Sigmoid colon (tissue), 7 donors: ENCODE results near the gene DENND4B. TPM values are rescaled to one million over a fixed set of nuclear protein-coding genes. Genes with fewer than 3 reads are reported as not detected.

Experiments used
- DNase-seq: peaks from one replicate; pipeline ENCODE4 v3.0.0-alpha.2; 2019
- H3K27ac ChIP-seq, 4 donors: fragments of 200-600 bp; sonication (generic); one replicate each; pipeline ENCODE4 v1.5.1; 2016 to 2019; ENCODE audit warnings: mild to moderate bottlenecking in 1 of 4
- H3K27me3 ChIP-seq, 3 donors: fragments of 200-600 bp; sonication (generic); one replicate each; pipeline ENCODE4 v1.5.1; 2019; ENCODE audit warnings: mild to moderate bottlenecking in 1 of 3
- H3K36me3 ChIP-seq, 4 donors: fragments of 200-600 bp; sonication (generic); one replicate each; pipeline ENCODE4 v1.5.1; 2016 to 2019
- H3K4me1 ChIP-seq, 4 donors: fragments of 200-600 bp; sonication (generic); one replicate each; pipeline ENCODE4 v1.5.1; 2017 to 2019
- H3K4me3 ChIP-seq, 4 donors: fragments of 200-600 bp; sonication (generic); one replicate each; pipeline ENCODE4 v1.5.1; 2017 to 2019; ENCODE audit warnings: mild to moderate bottlenecking in 2 of 4, moderate library complexity in 1 of 4
- H3K9me3 ChIP-seq, 4 donors: fragments of 200-600 bp in 3 of 4; sonication (generic) in 3 of 4; one replicate each; pipeline versions ENCODE4 v1.5.1 to v1.6.1; 2013 to 2019
- CTCF ChIP-seq, 4 experiments: fragments of 450-650 bp in 3 of 4; fragments of 200-600 bp in 1 of 4; IDR thresholded peaks; one replicate each; pipeline ENCODE4 v1.5.1; 2016 to 2019; ENCODE audit warnings: antibody characterized with exemption in 4 of 4, mild to moderate bottlenecking in 3 of 4, moderate library complexity in 2 of 4
- EP300 ChIP-seq, 4 donors: sonication (generic); formaldehyde crosslinking; IDR thresholded peaks; one replicate each; pipeline ENCODE4 v1.6.1; 2017; ENCODE audit warnings: antibody characterized with exemption in 4 of 4
- POLR2A ChIP-seq, 2 donors: fragments of 450-650 bp; IDR thresholded peaks; one replicate each; pipeline ENCODE4 v1.6.1; 2016; ENCODE audit warnings: antibody characterized with exemption in 2 of 2, mild to moderate bottlenecking in 2 of 2, moderate library complexity in 2 of 2
- POLR2AphosphoS5 ChIP-seq, 4 donors: sonication (generic); formaldehyde crosslinking; IDR thresholded peaks; one replicate each; pipeline ENCODE4 v1.6.1; 2017; ENCODE audit warnings: antibody characterized with exemption in 4 of 4
- WGBS, 2 donors: extraction: QIAGEN DNeasy Blood & Tissue Kit; methylation state at CpG; one replicate each; pipeline ENCODE4 v1.1.7; 2013; 5-methylcytosine and 5-hydroxymethylcytosine counted together
- intact Hi-C: fragments of 100-400 bp; cut with DNase I; formaldehyde crosslinking; loops from one replicate; pipeline ENCODE4 v1.15.1; 2023
- polyA plus RNA-seq, 3 donors: library from polyadenylated mRNA; stranded (reverse); fragments of 200-250 nt; gene quantifications; one replicate each; pipeline ENCODE4 v1.2.3, GENCODE V29; 2013
- total RNA-seq, 4 donors: library from RNA; depleted of rRNA; stranded (reverse); fragments of >200 nt; gene quantifications; one replicate each; pipeline ENCODE4 v1.1.0, GENCODE V29; 2016
- donor health status: healthy with polysubstance abuse.
- donor health status: Bipolar disorder and iron deficiency.
- donor health status: healthy.

DENND4B gene
- total and polyA plus RNA-seq, 7 donors, result 4.9 to 41.6 (median 18.1) TPM

GRCh38 chr1:153958961-153959260, 12.4 kb upstream of the DENND4B start:
- WGBS, 2 donors, result 20 to 26% methylated on average over 4 of the region's 4 CpGs
- Histone ChIP-seq H3K9me3 (no peaks in the 10 kb centered on the region), H3K27me3 (no peaks in the 10 kb centered on the region), H3K4me3 (peak overlapping the region; percentile 77 to 98 (median 85)), H3K27ac (peak overlapping the region; percentile 93 to 98 (median 97)), H3K4me1 (peaks cover 0 to 59% (median 52%) of the 10 kb centered on the region in 4 donors), H3K36me3 (peaks cover 0 to 30% (median 7%) of the 10 kb centered on the region in 4 donors)
- intact Hi-C loops, result loop anchor here (5.0 kb wide), 1 partner anchor 37 kb away; the partner anchor contains the start of gene GATAD2B
- TF ChIP-seq EP300 (IDR thresholded peaks at IDR 0.05) (no peak), CTCF (IDR thresholded peaks at IDR 0.05) (no peak), POLR2AphosphoS5 (IDR thresholded peaks at IDR 0.05) (no peak), POLR2A (IDR thresholded peaks at IDR 0.05) (no peak)
- peak; percentile 84 for DNase-seq

- no peak for TF ChIP-seq EP300 (IDR thresholded peaks at IDR 0.05)
- no peak for TF ChIP-seq CTCF (IDR thresholded peaks at IDR 0.05)
- TF ChIP-seq POLR2A (IDR thresholded peaks at IDR 0.05), result peak; percentile 66 to 79
- peak; percentile 77 to 89 (median 85) for TF ChIP-seq POLR2AphosphoS5 (IDR thresholded peaks at IDR 0.05)
- H3K27ac ChIP-seq, result peak within 1 kb of the TSS; percentile 93 to 98 (median 97)
- no peaks in the 10 kb centered on the region for H3K27me3 ChIP-seq
- peak within 1 kb of the TSS; percentile 77 to 98 (median 85) for H3K4me3 ChIP-seq
- intact Hi-C loops, result loop anchor here (5.0 kb wide), 1 partner anchor 36 kb away; the partner anchor contains the start of gene GATAD2B
- peaks cover 2 to 35% (median 9%) of the 10 kb centered on the region in 4 donors for H3K36me3 ChIP-seq
- peaks cover 0 to 56% (median 51%) of the 10 kb centered on the region in 4 donors for H3K4me1 ChIP-seq
- WGBS, 2 donors, result 0 to 1% methylated on average over 74 to 75 of the region's 75 CpGs
- peak; percentile 100 for DNase-seq
- no peaks in the 10 kb centered on the region for H3K9me3 ChIP-seq
Observed at GRCh38 chr1:153958111-153958960, 11.8 kb upstream of the DENND4B start, which contains the start of gene CRTC2. Gene CRTC2, minus strand, starts transcription at chr1:153958612. Its CDS starts 115 bp downstream, at chr1:153958497.

GRCh38 chr1:153957744-153958110, 11.2 kb upstream of the DENND4B start:
- no peaks in the 10 kb centered on the region for H3K27me3 ChIP-seq
- TF ChIP-seq POLR2AphosphoS5 (IDR thresholded peaks at IDR 0.05) (no peak), EP300 (IDR thresholded peaks at IDR 0.05) (no peak), POLR2A (IDR thresholded peaks at IDR 0.05) (no peak), CTCF (IDR thresholded peaks at IDR 0.05) (no peak)
- H3K36me3 ChIP-seq, result peaks cover 6 to 41% (median 13%) of the 10 kb centered on the region in 4 donors
- peak overlapping the region; percentile 77 to 98 (median 85) for H3K4me3 ChIP-seq
- intact Hi-C loops, result loop anchor here (5.0 kb wide), 1 partner anchor 35 kb away; the partner anchor contains the start of gene GATAD2B
- no peaks in the 10 kb centered on the region for H3K9me3 ChIP-seq
- WGBS, 2 donors, result 0% methylated on average over 13 of the region's 13 CpGs
- no peak for DNase-seq
- peaks cover 0 to 53% (median 49%) of the 10 kb centered on the region in 4 donors for H3K4me1 ChIP-seq
- H3K27ac ChIP-seq, result peak overlapping the region; percentile 93 to 98 (median 97)

GRCh38 chr1:153956997-153957715, 10.6 kb upstream of the DENND4B start:
- H3K27me3 ChIP-seq, result no peaks in the 10 kb centered on the region
- DNase-seq, result no peak
- H3K4me3 ChIP-seq, result peak overlapping the region; percentile 77 to 98 (median 85)
- WGBS, 2 donors, result 25 to 37% methylated on average over 6 of the region's 6 CpGs
- peaks cover 0 to 48% (median 44%) of the 10 kb centered on the region in 4 donors for H3K4me1 ChIP-seq
- H3K27ac ChIP-seq, result peak overlapping the region; percentile 93 to 98 (median 97)
- intact Hi-C loops, result loop anchor here (5.0 kb wide), 1 partner anchor 35 kb away; the partner anchor contains the start of gene GATAD2B
- H3K9me3 ChIP-seq, result no peaks in the 10 kb centered on the region
- TF ChIP-seq CTCF (IDR thresholded peaks at IDR 0.05) (no peak), POLR2AphosphoS5 (IDR thresholded peaks at IDR 0.05) (no peak), EP300 (IDR thresholded peaks at IDR 0.05) (no peak), POLR2A (IDR thresholded peaks at IDR 0.05) (no peak)
- H3K36me3 ChIP-seq, result peaks cover 12 to 47% (median 19%) of the 10 kb centered on the region in 4 donors
